Measurements from ENCODE around the gene NOL12.

DNA sequence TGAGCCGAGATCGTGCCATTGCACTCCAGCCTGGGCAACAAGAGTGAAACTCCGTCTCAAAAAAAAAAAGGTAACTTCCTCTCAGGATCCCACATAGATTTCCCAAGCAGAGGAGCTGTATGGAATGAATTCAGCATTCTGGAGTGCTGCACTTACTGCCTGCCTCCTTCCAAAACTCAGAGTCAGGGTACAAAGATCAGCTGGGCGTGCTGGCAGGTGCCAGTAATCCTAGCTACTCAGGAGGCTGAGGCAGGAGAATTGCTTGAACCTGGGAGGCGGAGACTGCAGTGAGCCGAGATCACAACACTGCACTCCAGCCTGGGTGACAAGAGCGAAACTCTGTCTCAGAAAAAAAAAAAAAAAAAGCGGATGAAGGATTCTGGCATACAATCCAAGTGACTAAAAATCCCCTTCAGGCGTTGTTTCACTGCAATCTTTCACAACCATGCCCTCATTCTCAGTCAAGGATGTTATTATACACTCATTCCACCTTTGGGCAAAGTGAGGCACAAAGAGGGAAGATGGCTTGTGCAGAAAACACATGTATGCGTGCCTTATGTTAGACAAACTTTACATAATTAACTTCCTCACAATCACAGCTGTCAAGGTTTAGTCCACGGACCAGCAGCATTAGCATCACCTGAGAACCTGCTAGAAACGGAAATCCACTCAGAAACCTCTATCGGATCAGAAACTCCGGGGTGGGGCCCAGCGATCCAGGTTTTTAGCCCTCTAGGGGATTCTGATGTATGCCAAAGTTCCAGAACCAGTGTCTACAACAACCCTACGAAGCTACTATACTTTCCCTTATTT, 1.1 kb upstream of the NOL12 start:
- TF ChIP-seq, protein P1, sequence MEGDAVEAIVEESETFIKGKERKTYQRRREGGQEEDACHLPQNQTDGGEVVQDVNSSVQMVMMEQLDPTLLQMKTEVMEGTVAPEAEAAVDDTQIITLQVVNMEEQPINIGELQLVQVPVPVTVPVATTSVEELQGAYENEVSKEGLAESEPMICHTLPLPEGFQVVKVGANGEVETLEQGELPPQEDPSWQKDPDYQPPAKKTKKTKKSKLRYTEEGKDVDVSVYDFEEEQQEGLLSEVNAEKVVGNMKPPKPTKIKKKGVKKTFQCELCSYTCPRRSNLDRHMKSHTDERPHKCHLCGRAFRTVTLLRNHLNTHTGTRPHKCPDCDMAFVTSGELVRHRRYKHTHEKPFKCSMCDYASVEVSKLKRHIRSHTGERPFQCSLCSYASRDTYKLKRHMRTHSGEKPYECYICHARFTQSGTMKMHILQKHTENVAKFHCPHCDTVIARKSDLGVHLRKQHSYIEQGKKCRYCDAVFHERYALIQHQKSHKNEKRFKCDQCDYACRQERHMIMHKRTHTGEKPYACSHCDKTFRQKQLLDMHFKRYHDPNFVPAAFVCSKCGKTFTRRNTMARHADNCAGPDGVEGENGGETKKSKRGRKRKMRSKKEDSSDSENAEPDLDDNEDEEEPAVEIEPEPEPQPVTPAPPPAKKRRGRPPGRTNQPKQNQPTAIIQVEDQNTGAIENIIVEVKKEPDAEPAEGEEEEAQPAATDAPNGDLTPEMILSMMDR (IDR thresholded peaks at IDR 0.05) = no peak
- no peak for TF ChIP-seq ZFX (IDR thresholded peaks at IDR 0.05; ENCODE audit: borderline replicate concordance)

Measured in 22Rv1 (cell line).